ENCODE data around the gene RPTOR. TPM values are rescaled to one million over a fixed set of nuclear protein-coding genes. Genes with fewer than 3 reads are reported as not detected.
A peak's percentile ranks its signal among the peaks of the same experiment; 100 is the strongest.

The RPTOR gene
- total RNA-seq, 1 donor = 27.9 TPM

DNA sequence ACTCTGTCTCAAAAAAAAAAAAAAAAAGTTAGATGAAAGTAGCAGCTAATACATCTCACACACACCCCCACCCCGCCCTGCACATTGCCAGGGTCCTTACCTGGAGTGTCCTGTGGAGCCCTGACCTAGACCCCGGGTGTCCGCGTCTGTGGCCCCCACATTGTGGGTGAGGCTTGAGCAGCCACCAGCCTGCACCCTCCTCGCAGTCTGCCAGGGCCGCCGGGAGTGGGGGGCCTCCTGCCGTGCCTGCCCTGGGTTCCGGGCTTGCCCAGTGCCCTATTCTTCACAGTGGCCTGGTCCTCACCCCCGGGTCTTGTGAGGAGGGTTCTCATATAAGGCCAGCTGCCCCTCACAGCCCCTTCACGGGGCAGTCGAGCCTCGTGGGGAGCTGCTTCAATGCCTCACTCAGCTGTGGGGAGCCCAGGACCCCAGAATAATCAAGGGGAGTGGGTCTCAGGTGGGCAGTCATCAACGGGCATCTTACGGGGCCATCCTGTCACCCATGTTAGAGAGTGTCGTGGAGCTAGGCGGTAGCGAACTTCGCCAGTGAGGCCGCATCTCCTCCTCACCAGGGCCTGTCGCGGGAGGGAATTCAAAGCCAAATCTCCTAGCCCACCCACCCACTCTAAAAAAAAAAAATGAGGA lies 361.1 kb downstream of the RPTOR start:
- H4K20me1 ChIP-seq (ENCODE audit: insufficient read depth, low read length) = no peaks in the 10 kb centered on the region
- no peaks in the 10 kb centered on the region for H3K9me3 ChIP-seq (ENCODE audit: low read depth, low read length)
- H3K79me2 ChIP-seq (ENCODE audit: insufficient read depth, low read length) = no peaks in the 10 kb centered on the region
- H3K27me3 ChIP-seq (ENCODE audit: insufficient read depth, low read length) = no peaks in the 10 kb centered on the region
- peak; percentile 83 for DNase-seq (ENCODE audit: insufficient read length, low spot score, missing footprints)
- H3K4me1 ChIP-seq (ENCODE audit: insufficient read depth, low read length) = no peaks in the 10 kb centered on the region
- TF ChIP-seq, protein P1, sequence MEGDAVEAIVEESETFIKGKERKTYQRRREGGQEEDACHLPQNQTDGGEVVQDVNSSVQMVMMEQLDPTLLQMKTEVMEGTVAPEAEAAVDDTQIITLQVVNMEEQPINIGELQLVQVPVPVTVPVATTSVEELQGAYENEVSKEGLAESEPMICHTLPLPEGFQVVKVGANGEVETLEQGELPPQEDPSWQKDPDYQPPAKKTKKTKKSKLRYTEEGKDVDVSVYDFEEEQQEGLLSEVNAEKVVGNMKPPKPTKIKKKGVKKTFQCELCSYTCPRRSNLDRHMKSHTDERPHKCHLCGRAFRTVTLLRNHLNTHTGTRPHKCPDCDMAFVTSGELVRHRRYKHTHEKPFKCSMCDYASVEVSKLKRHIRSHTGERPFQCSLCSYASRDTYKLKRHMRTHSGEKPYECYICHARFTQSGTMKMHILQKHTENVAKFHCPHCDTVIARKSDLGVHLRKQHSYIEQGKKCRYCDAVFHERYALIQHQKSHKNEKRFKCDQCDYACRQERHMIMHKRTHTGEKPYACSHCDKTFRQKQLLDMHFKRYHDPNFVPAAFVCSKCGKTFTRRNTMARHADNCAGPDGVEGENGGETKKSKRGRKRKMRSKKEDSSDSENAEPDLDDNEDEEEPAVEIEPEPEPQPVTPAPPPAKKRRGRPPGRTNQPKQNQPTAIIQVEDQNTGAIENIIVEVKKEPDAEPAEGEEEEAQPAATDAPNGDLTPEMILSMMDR (IDR thresholded peaks at IDR 0.05; ENCODE audit: extremely low read depth, low read depth, low read length) = no peak
- peaks cover 10% of the 10 kb centered on the region for H3K36me3 ChIP-seq (ENCODE audit: insufficient read depth, low read length)
- H3K27ac ChIP-seq (ENCODE audit: low read depth, low read length) = no peak overlapping the region
- H2AFZ ChIP-seq (ENCODE audit: low read length) = no peak overlapping the region
- H3K4me2 ChIP-seq (ENCODE audit: insufficient read depth, low read length) = no peak overlapping the region
- no peak overlapping the region for H3K4me3 ChIP-seq (ENCODE audit: insufficient read depth, low read length)

DNA sequence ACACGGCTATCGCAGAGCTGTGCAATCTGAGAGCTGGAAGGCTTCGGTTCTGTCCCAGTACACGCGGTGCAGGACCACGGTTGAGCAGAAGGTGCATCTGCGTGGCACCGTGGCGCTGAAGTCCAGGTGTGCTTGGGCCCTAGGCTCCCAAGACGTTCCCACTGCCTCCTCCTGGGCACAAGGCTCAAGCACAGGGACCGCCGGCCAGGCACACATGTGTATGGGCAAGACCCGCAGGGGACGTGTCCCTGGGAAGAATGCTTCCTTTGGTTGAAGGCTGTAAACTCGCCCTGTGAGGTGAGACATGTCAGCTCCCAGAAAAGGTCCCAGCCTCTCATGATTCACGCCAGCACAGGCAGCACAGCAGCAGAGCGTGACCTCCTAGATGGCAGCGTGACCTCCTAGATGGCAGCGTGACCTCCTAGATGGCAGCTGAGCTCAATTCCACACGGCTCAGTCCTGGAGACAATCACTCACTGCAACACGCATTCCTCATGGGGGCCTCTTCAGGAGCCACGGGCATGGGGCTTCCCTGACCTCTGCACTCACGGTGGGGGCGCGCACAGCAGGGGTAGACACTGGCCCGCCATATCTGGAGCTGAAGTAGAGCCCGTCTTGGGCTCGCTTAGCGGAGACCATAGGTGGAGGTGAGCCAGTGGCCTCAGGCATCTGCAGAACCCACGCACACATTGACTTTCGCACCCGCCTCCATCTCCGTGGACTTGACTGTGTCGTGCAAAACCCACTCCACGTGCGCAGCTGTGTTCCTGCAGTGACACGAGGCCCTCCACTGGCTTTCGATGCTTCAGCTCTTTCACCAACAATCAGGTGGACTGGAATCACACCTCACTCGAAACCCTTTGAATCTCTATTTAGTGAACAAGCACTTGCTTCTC lies 362.0 kb downstream of the RPTOR start:
- Histone ChIP-seq H4K20me1 (ENCODE audit: insufficient read depth, low read length) (no peaks in the 10 kb centered on the region), H3K27me3 (ENCODE audit: insufficient read depth, low read length) (no peaks in the 10 kb centered on the region), H3K79me2 (ENCODE audit: insufficient read depth, low read length) (no peaks in the 10 kb centered on the region)

DNA sequence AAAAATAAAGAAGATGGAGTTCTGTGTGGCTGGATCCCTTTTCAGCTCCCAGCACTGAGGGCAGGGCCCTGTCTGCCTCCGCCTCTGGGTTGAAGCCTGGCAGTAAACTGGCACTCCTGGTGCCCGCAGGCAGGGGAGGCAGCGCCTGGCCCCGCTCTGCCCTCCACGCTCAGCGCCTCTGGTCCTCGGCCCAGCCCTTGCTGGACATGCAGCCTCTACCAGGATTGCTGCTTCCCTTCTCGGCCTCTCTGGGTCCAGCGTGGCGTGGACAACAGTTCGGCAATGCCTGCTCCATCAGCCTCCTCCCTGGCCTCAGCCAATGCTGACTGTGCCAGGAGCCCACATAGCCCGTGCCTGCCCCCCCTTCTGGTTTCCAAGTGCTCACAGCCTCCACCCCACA lies 362.6 kb downstream of the RPTOR start:
- H4K20me1 ChIP-seq (ENCODE audit: insufficient read depth, low read length) = no peaks in the 10 kb centered on the region
- no peak overlapping the region for H2AFZ ChIP-seq (ENCODE audit: low read length)
- H3K4me1 ChIP-seq (ENCODE audit: insufficient read depth, low read length) = no peaks in the 10 kb centered on the region
- H3K27me3 ChIP-seq (ENCODE audit: insufficient read depth, low read length) = no peaks in the 10 kb centered on the region
- peak; percentile 62 for DNase-seq (ENCODE audit: insufficient read length, low spot score, missing footprints)
- H3K4me3 ChIP-seq (ENCODE audit: insufficient read depth, low read length) = no peak overlapping the region
- no peak overlapping the region for H3K4me2 ChIP-seq (ENCODE audit: insufficient read depth, low read length)
- TF ChIP-seq, protein P1 (IDR thresholded peaks at IDR 0.05; ENCODE audit: extremely low read depth, low read depth, low read length) = no peak
- H3K9me3 ChIP-seq (ENCODE audit: low read depth, low read length) = no peaks in the 10 kb centered on the region
- H3K36me3 ChIP-seq (ENCODE audit: insufficient read depth, low read length) = peaks cover 20% of the 10 kb centered on the region
- H3K79me2 ChIP-seq (ENCODE audit: insufficient read depth, low read length) = no peaks in the 10 kb centered on the region
- H3K27ac ChIP-seq (ENCODE audit: low read depth, low read length) = no peak overlapping the region

More for the DNA sequence above, 362.0 kb downstream of the RPTOR start:
- TF ChIP-seq, protein P1 (IDR thresholded peaks at IDR 0.05; ENCODE audit: extremely low read depth, low read depth, low read length) = no peak
- DNase-seq (ENCODE audit: insufficient read length, low spot score, missing footprints) = peak; percentile 55
- Histone ChIP-seq H3K4me3 (ENCODE audit: insufficient read depth, low read length) (no peak overlapping the region), H3K27ac (ENCODE audit: low read depth, low read length) (no peak overlapping the region), H2AFZ (ENCODE audit: low read length) (no peak overlapping the region), H3K4me1 (ENCODE audit: insufficient read depth, low read length) (no peaks in the 10 kb centered on the region), H3K9me3 (ENCODE audit: low read depth, low read length) (no peaks in the 10 kb centered on the region), H3K36me3 (ENCODE audit: insufficient read depth, low read length) (peaks cover 16% of the 10 kb centered on the region), H3K4me2 (ENCODE audit: insufficient read depth, low read length) (no peak overlapping the region)

DNA sequence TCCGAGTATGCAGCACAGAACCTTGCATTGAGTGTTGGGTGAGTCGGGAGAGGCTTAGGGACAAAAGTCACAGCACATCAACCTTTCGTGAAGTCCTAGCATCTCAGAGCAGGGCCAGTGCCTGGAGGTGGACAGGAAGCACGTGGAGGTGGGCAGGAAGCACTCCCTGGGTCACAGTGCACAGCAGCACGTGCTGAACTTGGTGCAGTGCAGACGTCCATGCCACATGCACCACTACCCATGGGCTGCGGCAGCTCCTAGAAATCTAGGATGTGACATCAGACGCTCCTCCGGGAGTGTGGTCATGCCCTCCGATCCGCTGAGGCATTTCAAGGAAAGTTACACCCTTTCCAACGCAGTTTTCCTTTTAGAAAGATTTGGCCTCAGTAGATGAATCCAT lies 363.6 kb downstream of the RPTOR start:
- H3K36me3 ChIP-seq (ENCODE audit: insufficient read depth, low read length) = peaks cover 20% of the 10 kb centered on the region
- H3K4me3 ChIP-seq (ENCODE audit: insufficient read depth, low read length) = no peak overlapping the region
- no peaks in the 10 kb centered on the region for H3K9me3 ChIP-seq (ENCODE audit: low read depth, low read length)
- TF ChIP-seq, protein P1 (IDR thresholded peaks at IDR 0.05; ENCODE audit: extremely low read depth, low read depth, low read length) = no peak
- no peaks in the 10 kb centered on the region for H3K27me3 ChIP-seq (ENCODE audit: insufficient read depth, low read length)
- no peak overlapping the region for H3K4me2 ChIP-seq (ENCODE audit: insufficient read depth, low read length)
- peak; percentile 42 for DNase-seq (ENCODE audit: insufficient read length, low spot score, missing footprints)
- no peaks in the 10 kb centered on the region for H4K20me1 ChIP-seq (ENCODE audit: insufficient read depth, low read length)
- H3K79me2 ChIP-seq (ENCODE audit: insufficient read depth, low read length) = no peaks in the 10 kb centered on the region
- H3K27ac ChIP-seq (ENCODE audit: low read depth, low read length) = no peak overlapping the region
- H3K4me1 ChIP-seq (ENCODE audit: insufficient read depth, low read length) = no peaks in the 10 kb centered on the region
- no peak overlapping the region for H2AFZ ChIP-seq (ENCODE audit: low read length)
